Measurements from ENCODE around the gene FAM234B.

FAM234B gene

DNA sequence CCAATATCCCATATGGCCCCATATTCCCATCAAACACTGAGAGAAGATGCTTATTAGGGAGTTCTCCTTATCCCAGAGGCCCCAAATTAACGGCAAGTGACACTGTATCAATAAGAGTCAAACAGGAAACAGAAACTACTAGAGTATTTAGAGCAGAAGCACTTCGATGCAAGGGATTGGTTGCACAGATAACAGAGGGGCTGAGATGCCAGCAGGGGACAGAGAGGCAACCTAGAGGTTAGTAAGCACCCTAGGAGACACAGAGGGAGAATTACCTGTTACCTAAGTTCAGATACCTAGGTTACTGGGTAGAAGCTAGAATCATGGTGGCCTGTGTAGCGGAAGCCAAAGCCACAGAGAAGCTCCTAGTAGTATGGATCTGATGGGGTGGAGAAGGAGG is 47.0 kb upstream of the FAM234B start:
- Histone ChIP-seq H4K20me1 (ENCODE audit: insufficient read depth, low read length, poor library complexity, severe bottlenecking) (no peaks in the 10 kb centered on the region), H3K4me1 (ENCODE audit: insufficient read depth, low read length, poor library complexity, severe bottlenecking) (peaks cover 31% of the 10 kb centered on the region), H3K9me3 (ENCODE audit: insufficient read depth, low read depth, low read length) (no peaks in the 10 kb centered on the region), H3K9ac (ENCODE audit: low read depth, low read length, poor library complexity, severe bottlenecking) (no peak overlapping the region), H2AFZ (ENCODE audit: low read length) (no peak overlapping the region), H3K27me3 (ENCODE audit: insufficient read depth, low read length, poor library complexity, severe bottlenecking) (no peaks in the 10 kb centered on the region), H3F3A (ENCODE audit: low read depth) (no peaks in the 10 kb centered on the region), H3K79me2 (ENCODE audit: insufficient read depth, low read length) (no peaks in the 10 kb centered on the region), H3K4me2 (ENCODE audit: low read depth, low read length, poor library complexity, severe bottlenecking) (peak overlapping the region; percentile 16), H3K4me3 (ENCODE audit: low read length, poor library complexity, severe bottlenecking) (no peak overlapping the region), H3K36me3 (ENCODE audit: insufficient read depth, low read length) (no peaks in the 10 kb centered on the region), H3K9me2 (replicated peaks; ENCODE audit: low read depth, low read length) (no peaks in the 10 kb centered on the region)
- TF ChIP-seq, protein P1, sequence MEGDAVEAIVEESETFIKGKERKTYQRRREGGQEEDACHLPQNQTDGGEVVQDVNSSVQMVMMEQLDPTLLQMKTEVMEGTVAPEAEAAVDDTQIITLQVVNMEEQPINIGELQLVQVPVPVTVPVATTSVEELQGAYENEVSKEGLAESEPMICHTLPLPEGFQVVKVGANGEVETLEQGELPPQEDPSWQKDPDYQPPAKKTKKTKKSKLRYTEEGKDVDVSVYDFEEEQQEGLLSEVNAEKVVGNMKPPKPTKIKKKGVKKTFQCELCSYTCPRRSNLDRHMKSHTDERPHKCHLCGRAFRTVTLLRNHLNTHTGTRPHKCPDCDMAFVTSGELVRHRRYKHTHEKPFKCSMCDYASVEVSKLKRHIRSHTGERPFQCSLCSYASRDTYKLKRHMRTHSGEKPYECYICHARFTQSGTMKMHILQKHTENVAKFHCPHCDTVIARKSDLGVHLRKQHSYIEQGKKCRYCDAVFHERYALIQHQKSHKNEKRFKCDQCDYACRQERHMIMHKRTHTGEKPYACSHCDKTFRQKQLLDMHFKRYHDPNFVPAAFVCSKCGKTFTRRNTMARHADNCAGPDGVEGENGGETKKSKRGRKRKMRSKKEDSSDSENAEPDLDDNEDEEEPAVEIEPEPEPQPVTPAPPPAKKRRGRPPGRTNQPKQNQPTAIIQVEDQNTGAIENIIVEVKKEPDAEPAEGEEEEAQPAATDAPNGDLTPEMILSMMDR (conservative IDR thresholded peaks at IDR 0.05; ENCODE audit: low read length) = no peak

DNA sequence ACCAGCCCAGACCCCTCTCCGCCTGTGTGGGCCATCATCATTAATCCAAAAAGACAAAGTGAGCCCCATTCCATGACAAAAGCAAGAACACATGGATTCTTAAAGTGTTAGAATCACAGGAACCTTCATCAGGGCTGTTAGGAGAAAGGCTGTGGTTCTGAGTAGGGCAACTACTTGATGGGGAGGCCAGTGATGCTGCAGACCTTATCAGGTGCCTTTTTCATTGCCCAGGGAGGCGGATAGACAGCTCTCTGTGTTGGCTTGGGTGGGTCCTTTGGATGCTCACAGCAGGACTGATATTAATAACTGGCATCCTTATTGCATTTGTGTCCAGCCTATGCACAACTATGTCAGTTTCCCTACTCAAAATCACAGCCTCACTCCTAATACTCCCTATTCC is 46.4 kb upstream of the FAM234B start:
- H3K9me2 ChIP-seq (replicated peaks; ENCODE audit: low read depth, low read length) = no peaks in the 10 kb centered on the region
- H4K20me1 ChIP-seq (ENCODE audit: insufficient read depth, low read length, poor library complexity, severe bottlenecking) = no peaks in the 10 kb centered on the region
- peak overlapping the region; percentile 16 for H3K4me2 ChIP-seq (ENCODE audit: low read depth, low read length, poor library complexity, severe bottlenecking)
- no peaks in the 10 kb centered on the region for H3K9me3 ChIP-seq (ENCODE audit: insufficient read depth, low read depth, low read length)
- H2AFZ ChIP-seq (ENCODE audit: low read length) = no peak overlapping the region
- H3F3A ChIP-seq (ENCODE audit: low read depth) = no peaks in the 10 kb centered on the region
- TF ChIP-seq, protein P1 (conservative IDR thresholded peaks at IDR 0.05; ENCODE audit: low read length) = no peak
- no peak for TF ChIP-seq EZH2phosphoT487 (IDR thresholded peaks at IDR 0.05; ENCODE audit: borderline replicate concordance)
- H3K4me1 ChIP-seq (ENCODE audit: insufficient read depth, low read length, poor library complexity, severe bottlenecking) = peaks cover 26% of the 10 kb centered on the region
- no peaks in the 10 kb centered on the region for H3K79me2 ChIP-seq (ENCODE audit: insufficient read depth, low read length)
- no peaks in the 10 kb centered on the region for H3K27me3 ChIP-seq (ENCODE audit: insufficient read depth, low read length, poor library complexity, severe bottlenecking)
- H3K4me3 ChIP-seq (ENCODE audit: low read length, poor library complexity, severe bottlenecking) = no peak overlapping the region
- no peak overlapping the region for H3K9ac ChIP-seq (ENCODE audit: low read depth, low read length, poor library complexity, severe bottlenecking)
- H3K36me3 ChIP-seq (ENCODE audit: insufficient read depth, low read length) = no peaks in the 10 kb centered on the region

DNA sequence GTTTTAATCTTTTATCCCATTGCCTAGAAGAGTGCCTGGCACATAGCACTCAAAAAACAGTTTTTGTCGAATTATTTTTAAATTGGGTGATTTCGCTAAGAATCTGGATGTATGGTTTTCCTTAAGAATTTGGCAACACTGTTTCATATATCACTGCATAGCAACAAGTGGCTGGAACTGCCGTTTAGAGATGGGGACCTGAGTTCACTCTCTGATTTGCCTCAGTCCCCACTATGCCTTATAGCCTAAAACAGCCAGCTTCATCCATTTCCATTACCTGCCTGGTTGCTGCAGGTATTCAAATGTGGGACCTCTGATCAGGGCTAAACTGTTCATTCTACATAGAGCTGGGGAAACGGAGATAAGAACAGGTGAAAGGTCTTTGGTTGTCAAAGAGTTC is 45.9 kb upstream of the FAM234B start:
- Histone ChIP-seq H3K9ac (ENCODE audit: low read depth, low read length, poor library complexity, severe bottlenecking) (no peak overlapping the region), H3K27me3 (ENCODE audit: insufficient read depth, low read length, poor library complexity, severe bottlenecking) (no peaks in the 10 kb centered on the region), H3K4me2 (ENCODE audit: low read depth, low read length, poor library complexity, severe bottlenecking) (no peak overlapping the region), H3K36me3 (ENCODE audit: insufficient read depth, low read length) (no peaks in the 10 kb centered on the region), H2AFZ (ENCODE audit: low read length) (no peak overlapping the region), H3K79me2 (ENCODE audit: insufficient read depth, low read length) (no peaks in the 10 kb centered on the region), H3K9me2 (replicated peaks; ENCODE audit: low read depth, low read length) (no peaks in the 10 kb centered on the region), H3K4me3 (ENCODE audit: low read length, poor library complexity, severe bottlenecking) (no peak overlapping the region), H4K20me1 (ENCODE audit: insufficient read depth, low read length, poor library complexity, severe bottlenecking) (no peaks in the 10 kb centered on the region), H3K9me3 (ENCODE audit: insufficient read depth, low read depth, low read length) (no peaks in the 10 kb centered on the region), H3F3A (ENCODE audit: low read depth) (no peaks in the 10 kb centered on the region), H3K4me1 (ENCODE audit: insufficient read depth, low read length, poor library complexity, severe bottlenecking) (peaks cover 24% of the 10 kb centered on the region)
- TF ChIP-seq, protein P1 (conservative IDR thresholded peaks at IDR 0.05; ENCODE audit: low read length) = no peak
- TF ChIP-seq EZH2phosphoT487 (IDR thresholded peaks at IDR 0.05; ENCODE audit: borderline replicate concordance) = no peak
